Measurements from ENCODE around the gene BEGAIN. TPM values are rescaled to one million over a fixed set of nuclear protein-coding genes. Genes with fewer than 3 reads are reported as not detected.

Gene BEGAIN
- total and polyA plus RNA-seq, 8 donors, result 1.2 to 3.6 (median 2.0) TPM

DNA sequence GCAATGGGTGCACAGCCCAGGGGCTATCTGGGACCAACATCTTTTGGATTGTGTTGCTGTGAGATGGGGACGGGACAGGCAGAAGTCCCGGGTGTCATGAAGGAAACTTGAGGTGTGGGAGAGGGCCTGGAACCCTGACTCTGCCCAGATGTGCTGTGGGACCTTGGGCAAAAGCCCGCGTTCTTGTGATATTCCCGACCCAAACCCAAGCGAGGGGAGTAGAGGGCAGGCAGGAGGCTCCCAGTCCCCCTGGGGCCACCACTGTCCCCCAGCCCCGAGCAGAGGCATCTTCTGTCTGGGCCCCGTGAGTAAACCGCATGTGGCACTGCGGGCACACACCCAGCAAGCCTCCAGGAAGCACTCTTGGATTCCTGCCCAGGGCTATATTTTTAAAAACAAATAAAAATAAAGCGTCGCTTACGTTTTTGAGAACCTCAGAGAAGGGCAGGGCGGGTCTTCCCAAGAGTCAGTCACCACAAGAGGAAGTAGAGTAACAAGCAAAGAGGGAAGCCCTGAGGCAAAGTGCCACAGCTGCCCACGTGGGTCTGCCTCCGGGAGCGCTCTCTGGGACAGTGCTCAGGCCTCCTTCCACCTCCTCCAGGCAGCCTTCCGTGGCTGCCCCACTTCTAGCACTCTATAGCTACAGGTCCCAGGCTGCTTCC is 39.5 kb downstream of the BEGAIN start:
- intact Hi-C loops (cut with DNase I), result no loop called here
- DNase-seq, result peak in 3 of 4 donors; percentile 37 to 92 (median 84)

DNA sequence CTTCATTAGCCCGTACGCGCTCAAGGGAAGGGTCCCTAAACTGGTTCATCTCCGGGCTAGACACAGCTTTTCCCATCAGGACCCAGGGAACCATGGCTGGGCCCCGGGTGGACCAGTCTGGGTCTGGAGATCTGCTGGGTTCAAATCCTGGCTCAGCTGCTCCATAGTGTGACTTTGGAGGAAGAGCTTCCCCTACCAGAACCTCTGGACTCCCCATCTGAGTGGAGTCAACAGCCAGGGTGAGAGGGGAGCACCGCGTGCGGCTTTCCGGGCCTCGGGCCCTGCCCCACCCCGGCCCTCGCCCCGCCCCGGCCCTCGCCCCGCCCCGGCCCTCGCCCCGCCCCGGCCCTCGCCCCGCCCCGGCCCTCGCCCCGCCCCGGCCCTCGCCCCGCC is 41.2 kb downstream of the BEGAIN start:
- Histone ChIP-seq H3K4me1 (peaks cover 12 to 28% of the 10 kb centered on the region in 2 donors), H3K4me3 (peak overlapping the region in 1 of 2 donors; percentile 56), H3K9me3 (no peaks in the 10 kb centered on the region), H3K27me3 (no peaks in the 10 kb centered on the region), H3K36me3 (no peaks in the 10 kb centered on the region), H3K27ac (peak overlapping the region in 1 of 2 donors; percentile 61)
- intact Hi-C loops (cut with DNase I), result no loop called here
- DNase-seq (no peak), ATAC-seq (no peak)
- TF ChIP-seq, protein P1, sequence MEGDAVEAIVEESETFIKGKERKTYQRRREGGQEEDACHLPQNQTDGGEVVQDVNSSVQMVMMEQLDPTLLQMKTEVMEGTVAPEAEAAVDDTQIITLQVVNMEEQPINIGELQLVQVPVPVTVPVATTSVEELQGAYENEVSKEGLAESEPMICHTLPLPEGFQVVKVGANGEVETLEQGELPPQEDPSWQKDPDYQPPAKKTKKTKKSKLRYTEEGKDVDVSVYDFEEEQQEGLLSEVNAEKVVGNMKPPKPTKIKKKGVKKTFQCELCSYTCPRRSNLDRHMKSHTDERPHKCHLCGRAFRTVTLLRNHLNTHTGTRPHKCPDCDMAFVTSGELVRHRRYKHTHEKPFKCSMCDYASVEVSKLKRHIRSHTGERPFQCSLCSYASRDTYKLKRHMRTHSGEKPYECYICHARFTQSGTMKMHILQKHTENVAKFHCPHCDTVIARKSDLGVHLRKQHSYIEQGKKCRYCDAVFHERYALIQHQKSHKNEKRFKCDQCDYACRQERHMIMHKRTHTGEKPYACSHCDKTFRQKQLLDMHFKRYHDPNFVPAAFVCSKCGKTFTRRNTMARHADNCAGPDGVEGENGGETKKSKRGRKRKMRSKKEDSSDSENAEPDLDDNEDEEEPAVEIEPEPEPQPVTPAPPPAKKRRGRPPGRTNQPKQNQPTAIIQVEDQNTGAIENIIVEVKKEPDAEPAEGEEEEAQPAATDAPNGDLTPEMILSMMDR (IDR thresholded peaks at IDR 0.05), result no peak

More for the DNA sequence above, 39.5 kb downstream of the BEGAIN start:
- TF ChIP-seq, protein P1 (IDR thresholded peaks at IDR 0.05), result no peak
- Histone ChIP-seq H3K27me3 (no peaks in the 10 kb centered on the region), H3K4me1 (peaks cover 12 to 28% of the 10 kb centered on the region in 2 donors), H3K36me3 (no peaks in the 10 kb centered on the region), H3K27ac (peak overlapping the region in 1 of 2 donors; percentile 89), H3K9me3 (no peaks in the 10 kb centered on the region), H3K4me3 (peak overlapping the region in 1 of 2 donors; percentile 26)
- peak; percentile 72 for ATAC-seq

DNA sequence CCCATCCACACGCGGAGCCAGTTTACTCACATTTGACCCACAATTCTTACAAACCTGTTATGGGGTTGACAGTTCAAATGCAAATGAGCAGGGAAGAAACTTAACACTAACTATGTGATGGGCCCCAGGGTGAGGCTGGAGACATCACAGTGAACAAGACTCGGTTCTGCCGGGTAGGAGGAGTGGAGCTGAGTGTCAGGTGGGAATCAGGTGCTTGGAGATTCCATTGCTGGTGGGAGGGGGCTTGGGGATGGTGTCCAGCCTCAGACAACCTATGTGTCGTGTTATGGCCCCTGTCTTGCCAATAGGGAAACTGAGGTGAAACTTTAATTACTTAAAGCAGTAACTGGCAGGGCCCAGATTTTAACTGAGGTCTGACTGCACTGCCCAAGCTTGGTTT is 41.9 kb downstream of the BEGAIN start:
- peaks cover 12 to 28% of the 10 kb centered on the region in 2 donors for H3K4me1 ChIP-seq
- ATAC-seq, result no peak
- H3K36me3 ChIP-seq, result no peaks in the 10 kb centered on the region
- DNase-seq, result no peak
- intact Hi-C loops (cut with DNase I), result no loop called here
- no peak overlapping the region for H3K4me3 ChIP-seq
- H3K27me3 ChIP-seq, result no peaks in the 10 kb centered on the region
- peak overlapping the region in 1 of 2 donors; percentile 61 for H3K27ac ChIP-seq
- TF ChIP-seq, protein P1 (IDR thresholded peaks at IDR 0.05), result no peak
- no peaks in the 10 kb centered on the region for H3K9me3 ChIP-seq

DNA sequence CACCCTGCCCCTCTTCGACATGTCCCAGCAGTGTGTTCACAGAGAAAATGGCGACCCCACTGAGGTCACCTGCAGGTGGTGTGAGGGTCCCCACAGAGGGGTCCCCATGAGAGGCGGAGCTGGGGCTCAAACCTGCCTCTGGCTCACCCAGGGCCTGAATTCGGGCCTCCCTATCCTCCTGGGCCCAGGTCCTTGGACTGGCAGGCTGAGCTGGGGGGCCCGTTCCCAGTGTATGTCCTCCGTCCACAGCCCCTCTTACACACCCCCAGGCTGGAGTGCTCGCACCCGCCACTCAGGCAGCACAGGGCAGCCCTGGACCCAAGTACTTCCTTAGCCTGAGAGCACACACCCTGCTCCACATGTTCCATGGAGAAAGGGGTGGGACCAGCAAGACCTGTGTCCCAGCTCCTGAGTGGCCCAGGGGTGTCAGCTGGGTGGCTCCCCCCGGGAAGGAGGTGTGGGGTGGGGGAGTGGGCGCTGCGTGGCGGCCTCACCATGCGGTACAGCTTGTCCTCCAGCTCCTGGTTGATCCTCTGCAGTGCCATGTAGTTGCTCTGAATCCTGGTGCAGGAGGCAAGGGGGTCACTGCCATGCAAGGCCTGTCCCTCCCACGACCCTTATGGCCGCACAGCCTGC is 42.6 kb downstream of the BEGAIN start:
- TF ChIP-seq, protein P1 (IDR thresholded peaks at IDR 0.05), result no peak
- H3K4me3 ChIP-seq, result no peak overlapping the region
- H3K4me1 ChIP-seq, result peaks cover 12 to 28% of the 10 kb centered on the region in 2 donors
- H3K9me3 ChIP-seq, result no peaks in the 10 kb centered on the region
- DNase-seq (peak in 1 of 4 donors; percentile 65), ATAC-seq (no peak)
- H3K27me3 ChIP-seq, result no peaks in the 10 kb centered on the region
- H3K36me3 ChIP-seq, result no peaks in the 10 kb centered on the region
- intact Hi-C loops (cut with DNase I), result no loop called here
- no peak overlapping the region for H3K27ac ChIP-seq

Measured in left lung (tissue), 10 donors.